WTC11 (cell line): ENCODE measurements around the gene PDE1A.

Experiments
- CREB1 ChIP-seq: sonication (generic); formaldehyde crosslinking; IDR thresholded peaks from 2 replicates; pipeline ENCODE4 v1.8.0; 2023; ENCODE audit warnings: mild to moderate bottlenecking, missing genetic modification reagents
- CTCF ChIP-seq: fragments of 200-600 bp; IDR thresholded peaks from 2 replicates; pipeline ENCODE4 v1.8.0; 2022; ENCODE audit warnings: antibody characterized with exemption
- ESRRA ChIP-seq: sonication (generic); formaldehyde crosslinking; IDR thresholded peaks from 2 replicates; pipeline ENCODE4 v1.8.1; 2022; ENCODE audit warnings: mild to moderate bottlenecking, missing genetic modification reagents, borderline replicate concordance

DNA sequence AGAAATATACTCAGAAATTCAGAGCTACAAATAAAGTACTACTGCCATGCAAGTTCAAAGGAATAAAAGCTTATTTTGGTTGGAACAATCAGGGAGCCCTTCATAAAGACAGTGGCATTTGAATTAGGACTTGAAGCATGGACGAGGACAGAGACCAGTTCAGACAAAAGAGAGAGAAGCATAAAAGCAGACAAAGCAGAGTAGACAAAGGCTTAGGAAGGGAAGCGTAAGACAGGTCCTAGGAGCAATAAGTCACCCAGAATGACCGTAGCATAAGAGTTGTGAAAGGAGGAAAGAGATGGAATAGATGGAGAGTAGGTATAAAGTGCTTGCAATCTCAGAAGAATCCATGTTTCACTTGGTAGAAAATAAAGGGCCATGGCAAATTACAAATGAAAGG is 14.0 kb downstream of the PDE1A start:
- no peak for TF ChIP-seq CTCF
- no peak for TF ChIP-seq CREB1 (CRISPR knock-in tag)
- TF ChIP-seq ESRRA = no peak
